PFSK-1 (cell line): ENCODE results near the gene POC1B.

Experiments used
- FOXP2 ChIP-seq: optimal IDR thresholded peaks from 2 replicates; pipeline ENCODE3; 2011; ENCODE audit warnings: borderline replicate concordance, control low read depth, inconsistent platforms; ENCODE audit not compliant: insufficient read depth; ENCODE audit errors: extremely low read length, extremely low read depth
- POLR2AphosphoS5 ChIP-seq: IDR thresholded peaks from 2 replicates; pipeline ENCODE4 v1.6.1; 2012; ENCODE audit warnings: low read depth, mild to moderate bottlenecking, control low read depth, low read length, moderate library complexity
- SIN3A ChIP-seq: IDR thresholded peaks from 2 replicates; pipeline ENCODE4 v1.6.1; 2012; ENCODE audit warnings: mild to moderate bottlenecking, low read length, moderate library complexity, borderline replicate concordance; ENCODE audit not compliant: insufficient read depth
- TAF1 ChIP-seq: IDR thresholded peaks from 2 replicates; pipeline ENCODE4 v1.6.1; 2012; ENCODE audit warnings: low read length, control low read depth, borderline replicate concordance; ENCODE audit not compliant: insufficient read depth
- TF ChIP-seq, protein P1 (sequence below), 2 experiments: IDR thresholded peaks; 2 replicates each; pipeline versions ENCODE4 v1.6.1 to v1.8.0; 2011 to 2012; ENCODE audit warnings: low read depth in 2 of 2, low read length in 2 of 2, control low read depth in 1 of 2, inconsistent platforms in 1 of 2, mild to moderate bottlenecking in 1 of 2, moderate library complexity in 1 of 2; ENCODE audit not compliant: insufficient read depth in 1 of 2

POC1B gene

DNA sequence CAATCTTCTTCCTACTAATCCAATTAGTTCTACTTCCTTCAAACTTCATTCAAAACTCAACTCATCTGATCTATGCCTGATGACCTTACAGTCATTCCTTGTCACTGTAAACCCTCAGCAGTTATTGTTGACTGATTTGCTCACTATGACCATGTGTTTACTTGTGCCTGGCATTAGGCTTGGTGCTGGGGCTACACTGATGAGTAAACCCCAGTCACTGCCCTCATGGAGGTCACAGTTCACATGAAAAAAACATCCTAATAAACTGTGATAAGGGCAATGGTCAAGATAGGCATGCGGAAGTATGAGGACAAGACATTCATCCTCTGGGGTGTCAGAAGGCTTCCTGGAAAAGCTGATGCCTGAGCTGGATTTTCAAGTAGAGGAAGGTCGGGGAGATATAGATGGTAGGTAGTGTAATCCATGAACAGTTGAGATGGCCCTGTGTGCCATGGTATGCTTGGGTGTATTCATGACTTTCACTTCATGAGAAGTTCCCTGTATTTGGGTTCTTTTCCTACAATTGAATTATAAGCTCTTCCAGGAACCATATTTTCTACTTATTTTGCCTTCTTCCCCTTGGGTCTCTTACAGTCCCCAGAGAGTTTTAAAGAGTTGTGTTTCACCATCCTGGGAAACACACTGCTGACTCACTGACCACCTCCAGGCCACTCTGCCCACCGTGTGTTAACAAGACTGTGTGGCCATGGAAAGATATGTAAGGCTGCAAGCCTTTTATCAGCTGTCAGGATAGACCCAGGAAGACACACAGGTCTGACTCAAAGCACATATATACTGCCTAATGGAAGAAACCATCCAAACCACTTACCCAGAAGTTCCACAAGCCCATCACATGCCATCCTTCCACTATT, 134.8 kb downstream of the POC1B start:
- TF ChIP-seq FOXP2, result peak; percentile 57
- no peak for TF ChIP-seq SIN3A

GRCh38 chr12:89389755-89390661, 135.8 kb downstream of the POC1B start:
- TF ChIP-seq, protein P1, sequence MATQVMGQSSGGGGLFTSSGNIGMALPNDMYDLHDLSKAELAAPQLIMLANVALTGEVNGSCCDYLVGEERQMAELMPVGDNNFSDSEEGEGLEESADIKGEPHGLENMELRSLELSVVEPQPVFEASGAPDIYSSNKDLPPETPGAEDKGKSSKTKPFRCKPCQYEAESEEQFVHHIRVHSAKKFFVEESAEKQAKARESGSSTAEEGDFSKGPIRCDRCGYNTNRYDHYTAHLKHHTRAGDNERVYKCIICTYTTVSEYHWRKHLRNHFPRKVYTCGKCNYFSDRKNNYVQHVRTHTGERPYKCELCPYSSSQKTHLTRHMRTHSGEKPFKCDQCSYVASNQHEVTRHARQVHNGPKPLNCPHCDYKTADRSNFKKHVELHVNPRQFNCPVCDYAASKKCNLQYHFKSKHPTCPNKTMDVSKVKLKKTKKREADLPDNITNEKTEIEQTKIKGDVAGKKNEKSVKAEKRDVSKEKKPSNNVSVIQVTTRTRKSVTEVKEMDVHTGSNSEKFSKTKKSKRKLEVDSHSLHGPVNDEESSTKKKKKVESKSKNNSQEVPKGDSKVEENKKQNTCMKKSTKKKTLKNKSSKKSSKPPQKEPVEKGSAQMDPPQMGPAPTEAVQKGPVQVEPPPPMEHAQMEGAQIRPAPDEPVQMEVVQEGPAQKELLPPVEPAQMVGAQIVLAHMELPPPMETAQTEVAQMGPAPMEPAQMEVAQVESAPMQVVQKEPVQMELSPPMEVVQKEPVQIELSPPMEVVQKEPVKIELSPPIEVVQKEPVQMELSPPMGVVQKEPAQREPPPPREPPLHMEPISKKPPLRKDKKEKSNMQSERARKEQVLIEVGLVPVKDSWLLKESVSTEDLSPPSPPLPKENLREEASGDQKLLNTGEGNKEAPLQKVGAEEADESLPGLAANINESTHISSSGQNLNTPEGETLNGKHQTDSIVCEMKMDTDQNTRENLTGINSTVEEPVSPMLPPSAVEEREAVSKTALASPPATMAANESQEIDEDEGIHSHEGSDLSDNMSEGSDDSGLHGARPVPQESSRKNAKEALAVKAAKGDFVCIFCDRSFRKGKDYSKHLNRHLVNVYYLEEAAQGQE (IDR thresholded peaks at IDR 0.05; ENCODE audit: insufficient read depth in 1 of 2, low read depth in 2 of 2, low read length in 2 of 2), result no peak
- TF ChIP-seq FOXP2 (no peak), POLR2AphosphoS5 (no peak), SIN3A (no peak), TAF1 (no peak)

DNA sequence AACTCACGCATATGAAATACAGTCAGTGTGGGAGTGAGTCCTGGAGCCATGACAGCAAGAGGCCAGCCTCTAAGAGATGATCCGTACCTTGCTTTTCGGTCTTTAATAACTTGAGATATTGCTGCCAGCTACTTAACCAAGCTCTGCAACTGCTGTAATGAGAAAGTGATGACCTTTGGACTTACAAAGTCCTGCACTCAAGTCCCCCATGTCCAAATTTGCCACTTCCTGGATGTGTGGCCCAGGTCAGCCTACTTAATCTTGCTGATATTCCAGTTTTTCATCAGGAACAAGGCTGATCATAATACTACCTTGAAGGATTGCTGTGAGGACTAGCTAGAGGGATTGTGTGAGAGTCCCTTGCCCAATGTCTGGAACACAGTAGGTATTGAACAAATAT, 139.7 kb downstream of the POC1B start:
- TF ChIP-seq POLR2AphosphoS5 (no peak), SIN3A (no peak), FOXP2 (no peak), TAF1 (no peak)
- TF ChIP-seq, protein P1 (IDR thresholded peaks at IDR 0.05; ENCODE audit: insufficient read depth in 1 of 2, low read depth in 2 of 2, low read length in 2 of 2), result no peak

DNA sequence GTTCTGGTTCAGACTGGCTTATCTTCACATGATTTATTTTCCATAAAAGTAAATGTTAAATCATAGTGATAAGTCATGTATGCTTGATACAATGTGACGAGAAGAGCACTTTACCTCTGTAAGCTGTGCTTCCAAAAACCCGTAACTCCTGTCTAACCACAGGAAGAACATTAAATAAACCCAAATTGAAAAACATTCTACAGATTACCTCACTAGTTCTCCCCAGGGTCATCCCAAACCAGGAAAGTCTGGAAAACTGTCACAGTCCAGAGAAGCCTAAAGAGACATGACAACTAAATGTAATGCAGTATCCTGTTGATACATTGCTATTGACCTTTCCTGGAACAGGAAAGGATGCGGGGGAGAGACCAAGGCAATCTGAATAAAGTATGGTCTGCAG, 141.0 kb downstream of the POC1B start:
- TF ChIP-seq, protein P1 (IDR thresholded peaks at IDR 0.05; ENCODE audit: insufficient read depth in 1 of 2, low read depth in 2 of 2, low read length in 2 of 2), result peak in 1 of 2 experiments; percentile 52; a peak in 1 of 4 replicates
- TF ChIP-seq SIN3A (peak; percentile 60; the same call in 1 of the 2 replicates), TAF1 (no peak), POLR2AphosphoS5 (0 out of 2 replicates have a peak, but pooled peaks have one; percentile 18), FOXP2 (no peak)

- TF ChIP-seq SIN3A (peak; percentile 41; the same call in 1 of the 2 replicates), POLR2AphosphoS5 (no peak)
- TF ChIP-seq, protein P1 (IDR thresholded peaks at IDR 0.05; ENCODE audit: insufficient read depth in 1 of 2, low read depth in 2 of 2, low read length in 2 of 2), result peak in 1 of 2 experiments; percentile 36; a peak in 1 of 4 replicates
Observed at GRCh38 chr12:89384050-89384758, 141.6 kb downstream of the POC1B start.
